Bronchial epithelial cell (primary cell): ENCODE results near the gene ACTN1. TPM values are rescaled to one million over a fixed set of nuclear protein-coding genes. Genes with fewer than 3 reads are reported as not detected.

Source experiments
- DNase-seq: peaks from one replicate; pipeline ENCODE4 v3.0.0-alpha.2; 2010; ENCODE audit warnings: low read depth
- FAIRE-seq: peaks from 2 replicates; lab custom pipeline; 2011; peaks lifted over from hg19 to GRCh38; lab: Jason Lieb, UNC
- H3K27me3 ChIP-seq: 2 replicates; pipeline ENCODE4 v1.5.1; 2011; ENCODE audit warnings: low read length; ENCODE audit not compliant: control insufficient read depth, insufficient read depth
- H3K36me3 ChIP-seq: 2 replicates; pipeline ENCODE4 v1.5.1; 2011; ENCODE audit warnings: low read length; ENCODE audit not compliant: control insufficient read depth, insufficient read depth
- H3K4me3 ChIP-seq: 2 replicates; pipeline ENCODE4 v1.5.1; 2011; ENCODE audit warnings: mild to moderate bottlenecking, low read depth, low read length, control low read depth
- CTCF ChIP-seq: IDR thresholded peaks from 2 replicates; pipeline ENCODE4 v1.5.1; 2011; ENCODE audit warnings: mild to moderate bottlenecking, moderate library complexity, low read length, control low read depth, inconsistent platforms; ENCODE audit not compliant: insufficient read depth, severe bottlenecking
- total RNA-seq: library from RNA; depleted of rRNA; stranded (reverse); fragments of >200 nt; gene quantifications from 2 replicates; pipeline ENCODE4 v1.2.1, GENCODE V29; 2014

The ACTN1 gene
- total RNA-seq, 1 donor from 2014 or later: 165 TPM

- DNase-seq (no peak), FAIRE-seq (no peak)
- Histone ChIP-seq H3K36me3 (no peaks in the 10 kb centered on the region), H3K4me3 (no peak overlapping the region), H3K27me3 (no peaks in the 10 kb centered on the region)
- no peak for TF ChIP-seq CTCF
These were observed 132.6 kb downstream of the ACTN1 start for GRCh38 chr14:68846466-68846865.

- DNase-seq (no peak), FAIRE-seq (no peak)
- Histone ChIP-seq H3K36me3 (no peaks in the 10 kb centered on the region), H3K27me3 (no peaks in the 10 kb centered on the region), H3K4me3 (no peak overlapping the region)
- TF ChIP-seq CTCF: no peak
These were observed 134.9 kb downstream of the ACTN1 start for GRCh38 chr14:68844210-68844545.

- no peaks in the 10 kb centered on the region for H3K36me3 ChIP-seq
- no peaks in the 10 kb centered on the region for H3K27me3 ChIP-seq
- H3K4me3 ChIP-seq: no peak overlapping the region
- peak; percentile 91 for TF ChIP-seq CTCF
- FAIRE-seq: no peak
- peak; percentile 50 for DNase-seq
These were observed 135.5 kb downstream of the ACTN1 start for GRCh38 chr14:68843471-68844209.

GRCh38 chr14:68842298-68842697 lies 136.8 kb downstream of the ACTN1 start:
- Histone ChIP-seq H3K27me3 (no peaks in the 10 kb centered on the region), H3K36me3 (no peaks in the 10 kb centered on the region), H3K4me3 (no peak overlapping the region)
- FAIRE-seq: no peak
- TF ChIP-seq CTCF: no peak
- no peak for DNase-seq

GRCh38 chr14:68841016-68841809 lies 137.9 kb downstream of the ACTN1 start:
- Histone ChIP-seq H3K4me3 (no peak overlapping the region), H3K36me3 (no peaks in the 10 kb centered on the region), H3K27me3 (no peaks in the 10 kb centered on the region)
- DNase-seq (no peak), FAIRE-seq (no peak)
- TF ChIP-seq CTCF: no peak
